ENCODE results near the gene ALDH1A3. TPM values are rescaled to one million over a fixed set of nuclear protein-coding genes. Genes with fewer than 3 reads are reported as not detected.

Gene ALDH1A3
- total RNA-seq, 1 experiment from 2014 or later, result 983 TPM

GRCh38 chr15:100924436-100924835 is 44.8 kb downstream of the ALDH1A3 start:
- CTCF ChIA-PET, result no interaction called here
- H3K4me1 Mint-ChIP-seq (ENCODE audit: low read depth, unreplicated experiment), result peaks cover 25% of the 10 kb centered on the region
- no peak overlapping the region for H3K4me3 Mint-ChIP-seq (ENCODE audit: low read depth, unreplicated experiment)
- no peak for DNase-seq
- no peak overlapping the region for H3K27ac Mint-ChIP-seq (ENCODE audit: unreplicated experiment)
- peaks cover 60% of the 10 kb centered on the region for H3K36me3 Mint-ChIP-seq (ENCODE audit: insufficient read depth, unreplicated experiment)
- intact Hi-C loops (cut with micrococcal nuclease; ENCODE audit: unreplicated experiment), result loop anchor here (10.0 kb wide), 1 partner anchor 330 kb away; the partner anchor contains the start of gene CHSY1
- H3K9me3 Mint-ChIP-seq (ENCODE audit: low read depth, unreplicated experiment), result no peaks in the 10 kb centered on the region
- no peak for TF ChIP-seq CTCF (IDR thresholded peaks at IDR 0.05; ENCODE audit: unreplicated experiment)
- no TSS peak for BruUV-seq (replicated peaks)
- H3K27me3 Mint-ChIP-seq (ENCODE audit: unreplicated experiment), result no peaks in the 10 kb centered on the region

GRCh38 chr15:100925480-100925879 is 45.8 kb downstream of the ALDH1A3 start:
- TF ChIP-seq CTCF (IDR thresholded peaks at IDR 0.05; ENCODE audit: unreplicated experiment), result no peak
- Mint-ChIP-seq H3K36me3 (ENCODE audit: insufficient read depth, unreplicated experiment) (peaks cover 51% of the 10 kb centered on the region), H3K27me3 (ENCODE audit: unreplicated experiment) (no peaks in the 10 kb centered on the region), H3K4me3 (ENCODE audit: low read depth, unreplicated experiment) (no peak overlapping the region), H3K4me1 (ENCODE audit: low read depth, unreplicated experiment) (peaks cover 19% of the 10 kb centered on the region), H3K9me3 (ENCODE audit: low read depth, unreplicated experiment) (no peaks in the 10 kb centered on the region), H3K27ac (ENCODE audit: unreplicated experiment) (no peak overlapping the region)
- CTCF ChIA-PET, result no interaction called here
- BruUV-seq (replicated peaks), result no TSS peak
- intact Hi-C loops (cut with micrococcal nuclease; ENCODE audit: unreplicated experiment), result loop anchor here (10.0 kb wide), 1 partner anchor 329 kb away; the partner anchor contains the start of gene CHSY1
- no peak for DNase-seq

GRCh38 chr15:100926258-100926657 is 46.6 kb downstream of the ALDH1A3 start:
- Mint-ChIP-seq H3K27ac (ENCODE audit: unreplicated experiment) (no peak overlapping the region), H3K36me3 (ENCODE audit: insufficient read depth, unreplicated experiment) (peaks cover 44% of the 10 kb centered on the region), H3K4me1 (ENCODE audit: low read depth, unreplicated experiment) (peaks cover 11% of the 10 kb centered on the region), H3K9me3 (ENCODE audit: low read depth, unreplicated experiment) (no peaks in the 10 kb centered on the region), H3K4me3 (ENCODE audit: low read depth, unreplicated experiment) (no peak overlapping the region), H3K27me3 (ENCODE audit: unreplicated experiment) (no peaks in the 10 kb centered on the region)
- DNase-seq, result no peak
- no TSS peak for BruUV-seq (replicated peaks)
- intact Hi-C loops (cut with micrococcal nuclease; ENCODE audit: unreplicated experiment), result loop anchor here (10.0 kb wide), 1 partner anchor 329 kb away; the partner anchor contains the start of gene CHSY1
- TF ChIP-seq CTCF (IDR thresholded peaks at IDR 0.05; ENCODE audit: unreplicated experiment), result no peak
- CTCF ChIA-PET, result no interaction called here

- Mint-ChIP-seq H3K4me3 (ENCODE audit: low read depth, unreplicated experiment) (no peak overlapping the region), H3K9me3 (ENCODE audit: low read depth, unreplicated experiment) (no peaks in the 10 kb centered on the region), H3K27me3 (ENCODE audit: unreplicated experiment) (no peaks in the 10 kb centered on the region), H3K27ac (ENCODE audit: unreplicated experiment) (no peak overlapping the region), H3K36me3 (ENCODE audit: insufficient read depth, unreplicated experiment) (peaks cover 39% of the 10 kb centered on the region), H3K4me1 (ENCODE audit: low read depth, unreplicated experiment) (peaks cover 14% of the 10 kb centered on the region)
- no peak for TF ChIP-seq CTCF (IDR thresholded peaks at IDR 0.05; ENCODE audit: unreplicated experiment)
- BruUV-seq (replicated peaks), result no TSS peak
- CTCF ChIA-PET, result interaction anchor here (0.9 kb wide), 1 partner anchor 81 kb away, joined by 3 read pairs; no protein-coding TSS in a partner anchor
- intact Hi-C loops (cut with micrococcal nuclease; ENCODE audit: unreplicated experiment), result loop anchor here (10.0 kb wide), 1 partner anchor 328 kb away; the partner anchor contains the start of gene CHSY1
- no peak for DNase-seq
Observed at GRCh38 chr15:100926971-100927756, 47.5 kb downstream of the ALDH1A3 start.
